ENCODE measurements around the gene SPECC1. TPM values are rescaled to one million over a fixed set of nuclear protein-coding genes. Genes with fewer than 3 reads are reported as not detected.

Gene SPECC1
- total RNA-seq, 1 donor from 2014 or later: 93.1 TPM

DNA sequence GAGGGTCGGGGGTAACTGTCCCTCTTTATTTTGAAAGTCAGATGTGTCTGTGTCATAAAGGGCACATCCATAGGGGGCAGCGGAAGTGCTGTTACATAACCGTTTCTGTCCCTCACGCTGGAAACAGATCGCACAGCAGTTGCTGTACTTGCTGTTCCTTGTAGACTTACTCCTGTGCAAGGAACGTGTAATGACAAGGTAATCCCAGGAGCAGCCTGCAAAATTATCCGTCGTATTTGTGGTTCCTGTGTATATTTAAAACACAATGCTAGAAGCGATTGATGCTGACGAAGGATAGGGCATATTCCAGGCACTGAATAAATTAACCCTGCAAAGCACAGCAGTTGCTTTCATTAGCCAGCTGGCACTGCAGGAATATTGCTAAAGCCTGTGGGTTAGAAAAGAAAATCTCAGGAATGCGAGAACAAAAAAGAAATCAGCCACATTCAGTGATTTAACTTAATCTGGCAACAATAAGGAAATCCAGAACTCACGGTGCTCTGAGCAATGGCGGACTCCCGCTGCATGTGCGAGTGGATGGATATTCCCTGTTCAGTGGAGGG, 76.2 kb downstream of the SPECC1 start:
- Histone ChIP-seq H3K36me3 (no peaks in the 10 kb centered on the region), H3K4me3 (no peak overlapping the region), H3K79me2 (ENCODE audit: low read depth) (no peaks in the 10 kb centered on the region), H3K27me3 (no peaks in the 10 kb centered on the region), H3K9me3 (ENCODE audit: low read depth) (no peaks in the 10 kb centered on the region), H4K20me1 (ENCODE audit: low read depth) (no peaks in the 10 kb centered on the region), H3K9ac (no peak overlapping the region), H3K4me1 (peaks cover 19% of the 10 kb centered on the region), H3K27ac (no peak overlapping the region), H3K4me2 (peak overlapping the region; percentile 35), H3F3A (ENCODE audit: low read depth) (peaks cover 5% of the 10 kb centered on the region), H2AFZ (replicated peaks) (peak overlapping the region; percentile 8)
- H3K27ac Mint-ChIP-seq: peak overlapping the region; percentile 96
- TF ChIP-seq, protein P1, sequence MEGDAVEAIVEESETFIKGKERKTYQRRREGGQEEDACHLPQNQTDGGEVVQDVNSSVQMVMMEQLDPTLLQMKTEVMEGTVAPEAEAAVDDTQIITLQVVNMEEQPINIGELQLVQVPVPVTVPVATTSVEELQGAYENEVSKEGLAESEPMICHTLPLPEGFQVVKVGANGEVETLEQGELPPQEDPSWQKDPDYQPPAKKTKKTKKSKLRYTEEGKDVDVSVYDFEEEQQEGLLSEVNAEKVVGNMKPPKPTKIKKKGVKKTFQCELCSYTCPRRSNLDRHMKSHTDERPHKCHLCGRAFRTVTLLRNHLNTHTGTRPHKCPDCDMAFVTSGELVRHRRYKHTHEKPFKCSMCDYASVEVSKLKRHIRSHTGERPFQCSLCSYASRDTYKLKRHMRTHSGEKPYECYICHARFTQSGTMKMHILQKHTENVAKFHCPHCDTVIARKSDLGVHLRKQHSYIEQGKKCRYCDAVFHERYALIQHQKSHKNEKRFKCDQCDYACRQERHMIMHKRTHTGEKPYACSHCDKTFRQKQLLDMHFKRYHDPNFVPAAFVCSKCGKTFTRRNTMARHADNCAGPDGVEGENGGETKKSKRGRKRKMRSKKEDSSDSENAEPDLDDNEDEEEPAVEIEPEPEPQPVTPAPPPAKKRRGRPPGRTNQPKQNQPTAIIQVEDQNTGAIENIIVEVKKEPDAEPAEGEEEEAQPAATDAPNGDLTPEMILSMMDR (IDR thresholded peaks at IDR 0.05): peak; percentile 33
- TF ChIP-seq EZH2 (IDR thresholded peaks at IDR 0.05): no peak
- H3K9me3 Mint-ChIP-seq: no peaks in the 10 kb centered on the region
- no peaks in the 10 kb centered on the region for H3K36me3 Mint-ChIP-seq
- peaks cover 42% of the 10 kb centered on the region for H3K4me1 Mint-ChIP-seq
- no peak overlapping the region for H3K4me3 Mint-ChIP-seq
- H3K27me3 Mint-ChIP-seq (ENCODE audit: insufficient read depth, low read depth): peaks cover 11% of the 10 kb centered on the region
- DNase-seq (ENCODE audit: low spot score): peak; percentile 41

DNA sequence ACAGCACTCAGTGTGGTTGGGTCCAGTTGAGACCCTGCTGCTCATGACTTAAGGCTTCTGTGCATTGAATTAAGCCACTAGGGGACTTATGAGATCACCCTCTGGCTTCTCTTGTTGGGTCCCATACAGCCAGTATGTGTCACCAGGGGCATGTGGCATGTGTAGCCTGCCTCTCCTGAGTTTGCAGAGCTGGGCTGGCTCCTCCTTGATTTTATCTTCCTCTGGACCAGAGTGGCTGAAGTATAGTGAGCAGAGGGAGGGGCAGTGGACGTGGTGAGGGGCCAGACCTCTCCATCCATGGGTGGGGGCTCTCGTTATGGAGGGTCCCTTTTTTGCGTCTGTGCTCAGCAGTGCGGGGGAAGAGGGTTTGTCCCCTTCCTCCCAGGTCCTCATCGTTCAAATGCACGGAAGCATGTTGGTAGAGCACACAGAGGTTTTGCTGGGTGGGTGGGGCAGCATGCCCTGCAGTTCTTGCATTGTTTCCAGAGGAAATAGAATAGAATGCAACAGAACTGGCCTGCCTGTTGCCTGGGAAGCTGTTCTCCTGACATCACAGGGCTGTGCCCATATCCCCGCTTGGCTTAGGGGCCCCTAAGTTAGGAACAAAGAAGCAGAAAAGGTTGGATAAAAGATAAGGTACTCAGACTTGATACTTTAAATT, 77.4 kb downstream of the SPECC1 start:
- H3K4me3 ChIP-seq: no peak overlapping the region
- H3K4me1 Mint-ChIP-seq: peaks cover 40% of the 10 kb centered on the region
- H3K36me3 Mint-ChIP-seq: no peaks in the 10 kb centered on the region
- no peak overlapping the region for H3K9ac ChIP-seq
- H3K4me2 ChIP-seq: no peak overlapping the region
- H3F3A ChIP-seq (ENCODE audit: low read depth): peaks cover 5% of the 10 kb centered on the region
- no peak overlapping the region for H2AFZ ChIP-seq (replicated peaks)
- peaks cover 20% of the 10 kb centered on the region for H3K4me1 ChIP-seq
- peak overlapping the region; percentile 96 for H3K27ac Mint-ChIP-seq
- TF ChIP-seq EZH2 (IDR thresholded peaks at IDR 0.05) (no peak), EZH2phosphoT487 (IDR thresholded peaks at IDR 0.05) (no peak)
- TF ChIP-seq, protein P1 (IDR thresholded peaks at IDR 0.05): no peak
- H3K27ac ChIP-seq: no peak overlapping the region
- H3K36me3 ChIP-seq: no peaks in the 10 kb centered on the region
- H4K20me1 ChIP-seq (ENCODE audit: low read depth): no peaks in the 10 kb centered on the region
- H3K9me3 ChIP-seq (ENCODE audit: low read depth): no peaks in the 10 kb centered on the region
- H3K27me3 Mint-ChIP-seq (ENCODE audit: insufficient read depth, low read depth): peaks cover 7% of the 10 kb centered on the region
- peak overlapping the region; percentile 22 for H3K4me3 Mint-ChIP-seq
- H3K79me2 ChIP-seq (ENCODE audit: low read depth): no peaks in the 10 kb centered on the region
- H3K9me3 Mint-ChIP-seq: no peaks in the 10 kb centered on the region
- no peak for DNase-seq (ENCODE audit: low spot score)
- H3K27me3 ChIP-seq: no peaks in the 10 kb centered on the region

DNA sequence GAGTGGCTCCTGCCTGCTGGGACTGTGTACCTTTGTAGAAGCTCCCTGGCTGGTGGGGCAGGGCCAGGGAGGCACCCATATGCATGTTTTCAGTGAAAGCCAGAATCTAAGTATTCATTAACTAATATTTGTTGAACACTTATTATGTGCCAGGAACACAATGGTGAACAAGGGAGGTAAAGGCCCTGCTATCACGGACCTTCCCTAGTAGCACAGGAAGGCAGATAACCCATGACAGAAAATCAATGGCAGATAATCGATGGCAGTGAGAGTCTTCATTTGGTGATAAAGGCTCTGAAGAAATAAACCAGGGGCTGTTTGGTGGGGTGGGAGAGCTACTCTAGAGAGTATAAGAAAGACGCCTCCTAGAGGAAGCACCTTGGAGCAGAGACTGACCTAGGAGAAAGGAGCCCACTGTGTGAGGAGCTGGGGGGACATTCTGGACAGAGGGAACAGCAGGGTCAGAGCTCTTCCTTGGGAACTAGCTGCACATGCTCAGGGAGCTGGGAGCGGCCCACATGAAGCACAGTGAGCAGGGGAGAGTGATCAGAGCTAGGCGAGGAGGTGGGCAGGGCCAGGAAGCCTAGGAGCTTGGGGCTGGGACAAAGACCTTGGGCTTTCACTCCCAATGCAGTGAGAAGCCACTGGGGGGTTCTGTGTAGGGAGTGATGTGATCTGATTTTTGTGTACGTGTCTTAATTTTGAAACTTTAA, 78.5 kb downstream of the SPECC1 start:
- Histone ChIP-seq H3K4me1 (peaks cover 32% of the 10 kb centered on the region), H3K9me3 (ENCODE audit: low read depth) (no peaks in the 10 kb centered on the region), H3K4me3 (no peak overlapping the region), H3F3A (ENCODE audit: low read depth) (peaks cover 5% of the 10 kb centered on the region), H3K27ac (no peak overlapping the region), H3K4me2 (no peak overlapping the region), H3K36me3 (no peaks in the 10 kb centered on the region), H3K9ac (no peak overlapping the region), H2AFZ (replicated peaks) (no peak overlapping the region), H4K20me1 (ENCODE audit: low read depth) (no peaks in the 10 kb centered on the region), H3K79me2 (ENCODE audit: low read depth) (no peaks in the 10 kb centered on the region), H3K27me3 (no peaks in the 10 kb centered on the region)
- Mint-ChIP-seq H3K27me3 (ENCODE audit: insufficient read depth, low read depth) (peaks cover 6% of the 10 kb centered on the region), H3K36me3 (no peaks in the 10 kb centered on the region), H3K4me1 (peaks cover 52% of the 10 kb centered on the region), H3K4me3 (peak overlapping the region; percentile 3), H3K27ac (peak overlapping the region; percentile 43), H3K9me3 (no peaks in the 10 kb centered on the region)
- DNase-seq (ENCODE audit: low spot score): no peak
- TF ChIP-seq, protein P1 (IDR thresholded peaks at IDR 0.05): no peak
- no peak for TF ChIP-seq EZH2phosphoT487 (IDR thresholded peaks at IDR 0.05)
- no peak for TF ChIP-seq EZH2 (IDR thresholded peaks at IDR 0.05)
